ENCODE results near the gene WASL.

GRCh38 chr7:123741940-123742339 is 6.9 kb downstream of the WASL start:
- TF ChIP-seq POLR2A (IDR thresholded peaks at IDR 0.05; ENCODE audit: low read depth, low read length) (no peak), POLR2AphosphoS5 (IDR thresholded peaks at IDR 0.05; ENCODE audit: low read depth, low read length) (no peak), TAF1 (IDR thresholded peaks at IDR 0.05; ENCODE audit: borderline replicate concordance, low read depth, low read length) (no peak)

All from GM12892 (cell line).